HEK293 (cell line): ENCODE results near the gene CNNM1.

ENCODE experiments used
- HOXD13 ChIP-seq: sonication (generic); formaldehyde crosslinking; IDR thresholded peaks from 2 replicates; pipeline ENCODE4 v1.8.0; 2022; ENCODE audit warnings: missing genetic modification reagents, borderline replicate concordance
- IKZF3 ChIP-seq: fragments of 450-650 bp; IDR thresholded peaks from 2 replicates; pipeline ENCODE4 v1.5.0; 2018; ENCODE audit warnings: missing biosample characterization, mild to moderate bottlenecking, missing genetic modification characterization, moderate library complexity
- KLF1 ChIP-seq: fragments of 450-650 bp; formaldehyde crosslinking; IDR thresholded peaks from 2 replicates; pipeline ENCODE4 v1.5.1; 2016; ENCODE audit warnings: missing biosample characterization, missing genetic modification characterization
- SALL2 ChIP-seq: fragments of 450-650 bp; formaldehyde crosslinking; IDR thresholded peaks from 2 replicates; pipeline ENCODE4 v1.5.0; 2017; ENCODE audit warnings: missing biosample characterization, mild to moderate bottlenecking, missing genetic modification characterization, borderline replicate concordance
- SP7 ChIP-seq: fragments of 450-650 bp; formaldehyde crosslinking; IDR thresholded peaks from 2 replicates; pipeline ENCODE4 v1.5.1; 2016; ENCODE audit warnings: missing biosample characterization, missing genetic modification characterization
- YY1 ChIP-seq: fragments of 450-650 bp; formaldehyde crosslinking; IDR thresholded peaks from 2 replicates; pipeline ENCODE4 v1.5.1; 2018; ENCODE audit warnings: missing biosample characterization, missing genetic modification characterization
- ZNF174 ChIP-seq: fragments of 450-650 bp; formaldehyde crosslinking; IDR thresholded peaks from 2 replicates; pipeline ENCODE4 v1.5.0; 2017; ENCODE audit warnings: missing biosample characterization, mild to moderate bottlenecking, missing genetic modification characterization
- ZNF175 ChIP-seq: fragments of 450-650 bp; formaldehyde crosslinking; IDR thresholded peaks from 2 replicates; pipeline ENCODE4 v1.5.1; 2016; ENCODE audit warnings: missing biosample characterization, missing genetic modification characterization
- ZNF184 ChIP-seq: fragments of 450-650 bp; IDR thresholded peaks from 2 replicates; pipeline ENCODE4 v1.5.1; 2018; ENCODE audit warnings: missing biosample characterization, mild to moderate bottlenecking, missing genetic modification characterization
- ZNF19 ChIP-seq: fragments of 450-650 bp; formaldehyde crosslinking; IDR thresholded peaks from 2 replicates; pipeline ENCODE4; 2016; ENCODE audit warnings: missing biosample characterization, missing genetic modification characterization, low read depth
- ZNF211 ChIP-seq: fragments of 450-650 bp; formaldehyde crosslinking; IDR thresholded peaks from 2 replicates; pipeline ENCODE4 v1.5.1; 2016; ENCODE audit warnings: low read depth, missing biosample characterization, missing genetic modification characterization
- ZNF324 ChIP-seq: fragments of 450-650 bp; formaldehyde crosslinking; IDR thresholded peaks from 2 replicates; pipeline ENCODE4 v1.5.1; 2016; ENCODE audit warnings: missing biosample characterization, missing genetic modification characterization
- ZNF394 ChIP-seq: fragments of 450-650 bp; formaldehyde crosslinking; IDR thresholded peaks from 2 replicates; pipeline ENCODE4 v1.5.1; 2016; ENCODE audit warnings: missing biosample characterization, missing genetic modification characterization, mild to moderate bottlenecking, moderate library complexity, borderline replicate concordance
- ZNF426 ChIP-seq: fragments of 450-650 bp; formaldehyde crosslinking; IDR thresholded peaks from 2 replicates; pipeline ENCODE4 v1.5.1; 2017; ENCODE audit warnings: missing biosample characterization, missing genetic modification characterization, mild to moderate bottlenecking, inconsistent platforms, moderate library complexity
- ZNF473 ChIP-seq: fragments of 450-650 bp; formaldehyde crosslinking; IDR thresholded peaks from 2 replicates; pipeline ENCODE4 v1.5.1; 2017; ENCODE audit warnings: missing biosample characterization, missing genetic modification characterization
- ZNF548 ChIP-seq: fragments of 450-650 bp; formaldehyde crosslinking; IDR thresholded peaks from 2 replicates; pipeline ENCODE4 v1.5.1; 2016; ENCODE audit warnings: missing biosample characterization, missing genetic modification characterization
- ZNF596 ChIP-seq: fragments of 450-650 bp; IDR thresholded peaks from 2 replicates; pipeline ENCODE4 v1.5.0; 2018; ENCODE audit warnings: missing biosample characterization, mild to moderate bottlenecking, missing genetic modification characterization, moderate library complexity
- ZNF600 ChIP-seq: fragments of 450-650 bp; formaldehyde crosslinking; IDR thresholded peaks from 2 replicates; pipeline ENCODE4 v1.5.1; 2016; ENCODE audit warnings: missing biosample characterization, missing genetic modification characterization
- ZNF610 ChIP-seq: fragments of 450-650 bp; formaldehyde crosslinking; IDR thresholded peaks from 2 replicates; pipeline ENCODE4 v1.5.1; 2016; ENCODE audit warnings: missing biosample characterization, missing genetic modification characterization, borderline replicate concordance
- ZNF621 ChIP-seq: fragments of 450-650 bp; formaldehyde crosslinking; IDR thresholded peaks from 2 replicates; pipeline ENCODE4 v1.5.1; 2017; ENCODE audit warnings: missing biosample characterization, missing genetic modification characterization
- ZNF623 ChIP-seq: fragments of 450-650 bp; formaldehyde crosslinking; IDR thresholded peaks from 2 replicates; pipeline ENCODE4 v1.5.1; 2016; ENCODE audit warnings: missing biosample characterization, missing genetic modification characterization
- ZNF626 ChIP-seq: fragments of 450-650 bp; sonication (Bioruptor Pico); formaldehyde crosslinking; IDR thresholded peaks from 2 replicates; pipeline ENCODE4 v1.5.1; 2018; ENCODE audit warnings: missing biosample characterization, missing genetic modification characterization, inconsistent platforms
- ZNF629 ChIP-seq: fragments of 450-650 bp; formaldehyde crosslinking; IDR thresholded peaks from 2 replicates; pipeline ENCODE4 v1.5.1; 2017; ENCODE audit warnings: missing biosample characterization, missing genetic modification characterization
- ZNF658 ChIP-seq: fragments of 450-650 bp; formaldehyde crosslinking; IDR thresholded peaks from 2 replicates; pipeline ENCODE4; 2016; ENCODE audit warnings: missing biosample characterization, missing genetic modification characterization
- TF ChIP-seq, protein P1 (sequence below): fragments of 450-650 bp; formaldehyde crosslinking; IDR thresholded peaks from 2 replicates; pipeline ENCODE4 v1.5.1; 2016; ENCODE audit warnings: missing biosample characterization, missing genetic modification characterization
- TF ChIP-seq, protein P2 (sequence below): sonication (generic); formaldehyde crosslinking; IDR thresholded peaks from 2 replicates; pipeline ENCODE4 v1.8.1; 2022; ENCODE audit warnings: mild to moderate bottlenecking, moderate library complexity, missing genetic modification reagents
- TF ChIP-seq, protein P3 (sequence below): fragments of 450-650 bp; IDR thresholded peaks from 2 replicates; pipeline ENCODE4 v1.5.1; 2018; ENCODE audit warnings: missing biosample characterization, mild to moderate bottlenecking, missing genetic modification characterization
- TF ChIP-seq, protein P4 (sequence below): fragments of 450-650 bp; formaldehyde crosslinking; conservative IDR thresholded peaks from 2 replicates; pipeline ENCODE4 v1.5.1; 2016; ENCODE audit warnings: low read depth, missing biosample characterization, missing genetic modification characterization
- TF ChIP-seq, protein P5 (sequence below): fragments of 450-650 bp; formaldehyde crosslinking; IDR thresholded peaks from 2 replicates; pipeline ENCODE4 v1.5.1; 2016; ENCODE audit warnings: missing biosample characterization, missing genetic modification characterization
- TF ChIP-seq, protein P6 (sequence below): fragments of 450-650 bp; formaldehyde crosslinking; optimal IDR thresholded peaks from 2 replicates; pipeline ENCODE3; 2016; ENCODE audit warnings: missing biosample characterization, mild to moderate bottlenecking, missing genetic modification characterization

Gene CNNM1

DNA sequence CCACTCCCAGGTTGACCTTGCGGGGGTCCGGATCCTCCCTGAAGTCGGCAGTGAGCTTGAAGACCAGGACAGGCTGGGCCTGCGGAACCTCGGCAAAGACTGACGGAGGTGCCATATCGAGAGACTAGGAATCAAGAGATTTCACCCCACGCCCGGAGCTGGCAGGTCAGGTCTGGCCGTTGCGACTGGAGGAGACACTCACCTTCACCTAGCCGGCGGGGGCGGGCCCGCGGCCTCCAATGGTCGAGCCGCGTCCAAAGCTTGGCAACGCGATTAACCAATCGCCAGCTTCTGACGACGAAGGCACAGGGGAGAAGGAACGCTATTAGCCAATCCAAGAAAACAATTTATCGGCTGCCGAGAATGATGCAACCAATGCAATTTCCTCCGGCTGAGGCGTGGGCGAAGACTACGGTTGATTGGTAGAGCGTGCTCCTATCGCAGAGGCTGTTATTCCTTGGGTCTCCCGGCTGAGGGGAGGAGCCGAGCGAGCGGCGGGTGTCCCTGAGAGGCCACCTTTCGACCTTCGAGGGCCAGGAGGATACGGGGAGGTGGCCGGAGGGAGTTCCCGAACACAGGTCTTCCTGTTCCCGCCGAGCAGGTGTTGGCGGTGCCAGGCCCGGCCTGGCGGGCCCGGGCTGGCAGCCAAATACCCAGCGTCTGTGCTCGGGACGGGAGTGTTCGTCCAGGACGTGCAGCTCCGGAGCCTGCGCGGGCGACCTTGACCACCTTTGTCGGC, 101.5 kb downstream of the CNNM1 start, which contains the start of gene GOT1 (continued):
- TF ChIP-seq, protein P1, sequence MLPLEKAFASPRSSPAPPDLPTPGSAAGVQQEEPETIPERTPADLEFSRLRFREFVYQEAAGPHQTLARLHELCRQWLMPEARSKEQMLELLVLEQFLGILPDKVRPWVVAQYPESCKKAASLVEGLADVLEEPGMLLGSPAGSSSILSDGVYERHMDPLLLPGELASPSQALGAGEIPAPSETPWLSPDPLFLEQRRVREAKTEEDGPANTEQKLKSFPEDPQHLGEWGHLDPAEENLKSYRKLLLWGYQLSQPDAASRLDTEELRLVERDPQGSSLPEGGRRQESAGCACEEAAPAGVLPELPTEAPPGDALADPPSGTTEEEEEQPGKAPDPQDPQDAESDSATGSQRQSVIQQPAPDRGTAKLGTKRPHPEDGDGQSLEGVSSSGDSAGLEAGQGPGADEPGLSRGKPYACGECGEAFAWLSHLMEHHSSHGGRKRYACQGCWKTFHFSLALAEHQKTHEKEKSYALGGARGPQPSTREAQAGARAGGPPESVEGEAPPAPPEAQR (tag by site-specific recombination): no peak
- TF ChIP-seq ZNF600 (tag by site-specific recombination) (peak; percentile 99), YY1 (tag by site-specific recombination) (no peak), ZNF174 (tag by site-specific recombination) (no peak), SALL2 (tag by site-specific recombination) (no peak), ZNF548 (tag by site-specific recombination) (no peak), ZNF184 (tag by site-specific recombination) (no peak), ZNF394 (tag by site-specific recombination) (0 out of 2 replicates have a peak, but pooled peaks have one; percentile 25), ZNF610 (peak; percentile 66; the same call in 1 of the 2 replicates), ZNF626 (tag by site-specific recombination) (no peak), HOXD13 (CRISPR knock-in tag) (no peak), IKZF3 (peak; percentile 49; the same call in 1 of the 2 replicates), ZNF621 (no peak), ZNF596 (tag by site-specific recombination) (no peak), ZNF473 (tag by site-specific recombination) (no peak), ZNF629 (tag by site-specific recombination) (peak; percentile 61), SP7 (tag by site-specific recombination) (no peak), KLF1 (0 out of 2 replicates have a peak, but pooled peaks have one; percentile 19), ZNF623 (tag by site-specific recombination) (no peak; the same call in 1 of the 2 replicates), ZNF658 (no peak), ZNF19 (tag by site-specific recombination) (no peak), ZNF175 (tag by site-specific recombination) (no peak), ZNF211 (tag by site-specific recombination) (no peak), ZNF426 (tag by site-specific recombination) (no peak), ZNF324 (tag by site-specific recombination) (peak; percentile 38; the same call in 1 of the 2 replicates)
- TF ChIP-seq, protein P2, sequence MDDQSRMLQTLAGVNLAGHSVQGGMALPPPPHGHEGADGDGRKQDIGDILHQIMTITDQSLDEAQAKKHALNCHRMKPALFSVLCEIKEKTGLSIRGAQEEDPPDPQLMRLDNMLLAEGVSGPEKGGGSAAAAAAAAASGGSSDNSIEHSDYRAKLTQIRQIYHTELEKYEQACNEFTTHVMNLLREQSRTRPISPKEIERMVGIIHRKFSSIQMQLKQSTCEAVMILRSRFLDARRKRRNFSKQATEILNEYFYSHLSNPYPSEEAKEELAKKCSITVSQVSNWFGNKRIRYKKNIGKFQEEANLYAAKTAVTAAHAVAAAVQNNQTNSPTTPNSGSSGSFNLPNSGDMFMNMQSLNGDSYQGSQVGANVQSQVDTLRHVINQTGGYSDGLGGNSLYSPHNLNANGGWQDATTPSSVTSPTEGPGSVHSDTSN: no peak
- TF ChIP-seq, protein P3, sequence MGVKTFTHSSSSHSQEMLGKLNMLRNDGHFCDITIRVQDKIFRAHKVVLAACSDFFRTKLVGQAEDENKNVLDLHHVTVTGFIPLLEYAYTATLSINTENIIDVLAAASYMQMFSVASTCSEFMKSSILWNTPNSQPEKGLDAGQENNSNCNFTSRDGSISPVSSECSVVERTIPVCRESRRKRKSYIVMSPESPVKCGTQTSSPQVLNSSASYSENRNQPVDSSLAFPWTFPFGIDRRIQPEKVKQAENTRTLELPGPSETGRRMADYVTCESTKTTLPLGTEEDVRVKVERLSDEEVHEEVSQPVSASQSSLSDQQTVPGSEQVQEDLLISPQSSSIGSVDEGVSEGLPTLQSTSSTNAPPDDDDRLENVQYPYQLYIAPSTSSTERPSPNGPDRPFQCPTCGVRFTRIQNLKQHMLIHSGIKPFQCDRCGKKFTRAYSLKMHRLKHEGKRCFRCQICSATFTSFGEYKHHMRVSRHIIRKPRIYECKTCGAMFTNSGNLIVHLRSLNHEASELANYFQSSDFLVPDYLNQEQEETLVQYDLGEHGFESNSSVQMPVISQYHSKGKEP (tag by site-specific recombination): peak; percentile 75
- TF ChIP-seq, protein P4, sequence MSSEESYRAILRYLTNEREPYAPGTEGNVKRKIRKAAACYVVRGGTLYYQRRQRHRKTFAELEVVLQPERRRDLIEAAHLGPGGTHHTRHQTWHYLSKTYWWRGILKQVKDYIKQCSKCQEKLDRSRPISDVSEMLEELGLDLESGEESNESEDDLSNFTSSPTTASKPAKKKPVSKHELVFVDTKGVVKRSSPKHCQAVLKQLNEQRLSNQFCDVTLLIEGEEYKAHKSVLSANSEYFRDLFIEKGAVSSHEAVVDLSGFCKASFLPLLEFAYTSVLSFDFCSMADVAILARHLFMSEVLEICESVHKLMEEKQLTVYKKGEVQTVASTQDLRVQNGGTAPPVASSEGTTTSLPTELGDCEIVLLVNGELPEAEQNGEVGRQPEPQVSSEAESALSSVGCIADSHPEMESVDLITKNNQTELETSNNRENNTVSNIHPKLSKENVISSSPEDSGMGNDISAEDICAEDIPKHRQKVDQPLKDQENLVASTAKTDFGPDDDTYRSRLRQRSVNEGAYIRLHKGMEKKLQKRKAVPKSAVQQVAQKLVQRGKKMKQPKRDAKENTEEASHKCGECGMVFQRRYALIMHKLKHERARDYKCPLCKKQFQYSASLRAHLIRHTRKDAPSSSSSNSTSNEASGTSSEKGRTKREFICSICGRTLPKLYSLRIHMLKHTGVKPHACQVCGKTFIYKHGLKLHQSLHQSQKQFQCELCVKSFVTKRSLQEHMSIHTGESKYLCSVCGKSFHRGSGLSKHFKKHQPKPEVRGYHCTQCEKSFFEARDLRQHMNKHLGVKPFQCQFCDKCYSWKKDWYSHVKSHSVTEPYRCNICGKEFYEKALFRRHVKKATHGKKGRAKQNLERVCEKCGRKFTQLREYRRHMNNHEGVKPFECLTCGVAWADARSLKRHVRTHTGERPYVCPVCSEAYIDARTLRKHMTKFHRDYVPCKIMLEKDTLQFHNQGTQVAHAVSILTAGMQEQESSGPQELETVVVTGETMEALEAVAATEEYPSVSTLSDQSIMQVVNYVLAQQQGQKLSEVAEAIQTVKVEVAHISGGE: peak; percentile 70
- TF ChIP-seq, protein P5, sequence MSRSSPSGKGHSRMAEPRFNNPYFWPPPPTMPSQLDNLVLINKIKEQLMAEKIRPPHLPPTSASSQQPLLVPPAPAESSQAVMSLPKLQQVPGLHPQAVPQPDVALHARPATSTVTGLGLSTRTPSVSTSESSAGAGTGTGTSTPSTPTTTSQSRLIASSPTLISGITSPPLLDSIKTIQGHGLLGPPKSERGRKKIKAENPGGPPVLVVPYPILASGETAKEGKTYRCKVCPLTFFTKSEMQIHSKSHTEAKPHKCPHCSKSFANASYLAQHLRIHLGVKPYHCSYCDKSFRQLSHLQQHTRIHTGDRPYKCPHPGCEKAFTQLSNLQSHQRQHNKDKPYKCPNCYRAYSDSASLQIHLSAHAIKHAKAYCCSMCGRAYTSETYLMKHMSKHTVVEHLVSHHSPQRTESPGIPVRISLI: no peak
- TF ChIP-seq, protein P6, sequence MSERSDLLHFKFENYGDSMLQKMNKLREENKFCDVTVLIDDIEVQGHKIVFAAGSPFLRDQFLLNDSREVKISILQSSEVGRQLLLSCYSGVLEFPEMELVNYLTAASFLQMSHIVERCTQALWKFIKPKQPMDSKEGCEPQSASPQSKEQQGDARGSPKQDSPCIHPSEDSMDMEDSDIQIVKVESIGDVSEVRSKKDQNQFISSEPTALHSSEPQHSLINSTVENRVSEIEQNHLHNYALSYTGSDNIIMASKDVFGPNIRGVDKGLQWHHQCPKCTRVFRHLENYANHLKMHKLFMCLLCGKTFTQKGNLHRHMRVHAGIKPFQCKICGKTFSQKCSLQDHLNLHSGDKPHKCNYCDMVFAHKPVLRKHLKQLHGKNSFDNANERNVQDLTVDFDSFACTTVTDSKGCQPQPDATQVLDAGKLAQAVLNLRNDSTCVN (tag by site-specific recombination): peak; percentile 66
